NB4 (cell line): ENCODE results near the gene CCDC106.

Experiments
- MAX ChIP-seq: IDR thresholded peaks from 2 replicates; pipeline ENCODE4 v1.6.1; 2011; ENCODE audit warnings: low read depth, low read length
- POLR2A ChIP-seq: IDR thresholded peaks from 2 replicates; pipeline ENCODE4 v1.6.1; 2011; ENCODE audit warnings: mild to moderate bottlenecking; ENCODE audit not compliant: insufficient read length; ENCODE audit errors: extremely low read depth
- TF ChIP-seq, protein P1 (sequence below): IDR thresholded peaks from one replicate; pipeline ENCODE4 v1.5.1; 2012; ENCODE audit warnings: low read depth, low read length

DNA sequence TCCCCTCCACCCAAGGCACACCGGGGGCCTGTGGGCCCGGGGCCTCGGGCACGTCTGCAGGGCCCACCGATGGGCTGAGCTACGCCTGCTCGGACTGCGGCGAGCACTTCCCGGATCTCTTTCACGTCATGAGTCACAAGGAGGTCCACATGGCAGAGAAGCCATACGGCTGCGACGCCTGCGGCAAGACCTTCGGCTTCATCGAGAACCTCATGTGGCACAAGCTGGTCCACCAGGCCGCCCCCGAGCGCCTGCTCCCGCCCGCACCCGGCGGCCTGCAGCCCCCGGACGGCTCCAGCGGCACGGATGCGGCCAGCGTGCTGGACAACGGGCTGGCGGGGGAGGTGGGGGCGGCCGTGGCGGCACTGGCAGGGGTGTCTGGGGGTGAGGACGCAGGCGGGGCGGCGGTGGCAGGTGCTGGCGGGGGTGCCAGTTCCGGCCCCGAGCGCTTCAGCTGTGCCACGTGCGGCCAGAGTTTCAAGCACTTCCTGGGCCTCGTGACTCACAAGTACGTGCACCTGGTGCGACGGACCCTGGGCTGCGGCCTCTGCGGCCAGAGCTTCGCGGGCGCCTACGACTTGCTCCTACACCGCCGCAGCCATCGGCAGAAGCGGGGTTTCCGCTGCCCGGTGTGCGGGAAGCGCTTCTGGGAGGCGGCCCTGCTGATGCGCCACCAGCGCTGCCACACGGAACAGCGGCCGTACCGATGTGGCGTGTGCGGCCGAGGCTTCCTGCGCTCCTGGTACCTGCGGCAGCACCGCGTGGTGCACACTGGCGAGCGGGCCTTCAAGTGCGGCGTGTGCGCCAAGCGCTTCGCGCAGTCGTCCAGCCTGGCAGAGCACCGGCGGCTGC, 32.2 kb upstream of the CCDC106 start:
- TF ChIP-seq, protein P1, sequence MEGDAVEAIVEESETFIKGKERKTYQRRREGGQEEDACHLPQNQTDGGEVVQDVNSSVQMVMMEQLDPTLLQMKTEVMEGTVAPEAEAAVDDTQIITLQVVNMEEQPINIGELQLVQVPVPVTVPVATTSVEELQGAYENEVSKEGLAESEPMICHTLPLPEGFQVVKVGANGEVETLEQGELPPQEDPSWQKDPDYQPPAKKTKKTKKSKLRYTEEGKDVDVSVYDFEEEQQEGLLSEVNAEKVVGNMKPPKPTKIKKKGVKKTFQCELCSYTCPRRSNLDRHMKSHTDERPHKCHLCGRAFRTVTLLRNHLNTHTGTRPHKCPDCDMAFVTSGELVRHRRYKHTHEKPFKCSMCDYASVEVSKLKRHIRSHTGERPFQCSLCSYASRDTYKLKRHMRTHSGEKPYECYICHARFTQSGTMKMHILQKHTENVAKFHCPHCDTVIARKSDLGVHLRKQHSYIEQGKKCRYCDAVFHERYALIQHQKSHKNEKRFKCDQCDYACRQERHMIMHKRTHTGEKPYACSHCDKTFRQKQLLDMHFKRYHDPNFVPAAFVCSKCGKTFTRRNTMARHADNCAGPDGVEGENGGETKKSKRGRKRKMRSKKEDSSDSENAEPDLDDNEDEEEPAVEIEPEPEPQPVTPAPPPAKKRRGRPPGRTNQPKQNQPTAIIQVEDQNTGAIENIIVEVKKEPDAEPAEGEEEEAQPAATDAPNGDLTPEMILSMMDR: no peak
- TF ChIP-seq MAX (no peak), POLR2A (no peak)
